ENCODE results near the gene DNMT3L. TPM values are rescaled to one million over a fixed set of nuclear protein-coding genes. Genes with fewer than 3 reads are reported as not detected.
A peak's percentile ranks its signal among the peaks of the same experiment; 100 is the strongest.
"Not testable (repeated sequence)": the region's sequence is repeated elsewhere in the genome, so short reads cannot be mapped to it uniquely, and the experiment has no call there.

DNMT3L gene
- total RNA-seq: not detected

GRCh38 chr21:44261675-44262295 lies at the start of gene DNMT3L:
TSS of gene DNMT3L (minus strand) at chr21:44261897. CDS start at chr21:44261259, 638 bp downstream.
- no peak for DNase-seq

GRCh38 chr21:44310628-44311507 lies 49.2 kb upstream of the DNMT3L start:
- no peak for DNase-seq

DNA sequence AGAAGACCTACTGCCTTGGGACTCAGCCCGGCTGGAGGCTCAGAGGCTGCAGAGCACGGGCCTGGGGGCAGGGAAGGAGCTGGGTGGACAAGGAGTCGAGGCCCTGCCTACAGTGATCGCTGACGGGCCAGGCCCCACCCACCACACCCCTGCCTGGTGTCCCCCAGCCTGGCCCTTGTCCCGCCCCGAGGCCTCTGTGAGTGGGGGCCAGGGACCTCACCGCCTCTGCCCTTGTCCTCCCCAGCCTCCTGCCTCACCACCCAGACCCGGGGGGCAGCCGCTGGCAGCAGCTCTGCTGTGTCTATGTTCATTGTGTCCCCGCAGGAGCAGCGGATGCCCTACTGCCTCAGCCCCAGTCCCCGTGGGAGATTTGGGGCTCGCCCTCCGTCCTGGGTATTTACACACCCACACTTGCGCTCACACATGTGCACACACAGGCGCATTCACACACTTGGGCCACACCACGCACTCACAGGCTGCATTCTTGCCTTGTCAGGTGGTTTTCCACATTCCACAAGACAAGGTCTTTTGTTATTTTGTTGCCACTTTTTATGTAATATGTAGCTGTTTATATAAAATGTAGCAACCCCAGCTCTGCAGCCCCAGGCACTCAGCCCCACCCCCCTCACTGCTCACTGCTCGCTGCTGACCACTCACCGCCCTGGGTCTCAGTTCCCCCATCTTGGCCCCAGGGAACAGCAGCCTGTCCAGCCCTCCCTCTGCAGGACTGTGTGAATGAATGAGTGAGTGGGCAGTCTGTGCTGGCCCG lies 45.4 kb upstream of the DNMT3L start:
- DNase-seq: no peak

GRCh38 chr21:44305691-44306090 lies 44.0 kb upstream of the DNMT3L start:
- no peak for DNase-seq

GRCh38 chr21:44304877-44305293 lies 43.2 kb upstream of the DNMT3L start:
- peak; percentile 62 for DNase-seq

GRCh38 chr21:44304011-44304616 lies 42.4 kb upstream of the DNMT3L start:
- DNase-seq: no peak

- no peak for DNase-seq
These were observed 41.8 kb upstream of the DNMT3L start for GRCh38 chr21:44303490-44303981.

GRCh38 chr21:44302573-44303401 lies 41.1 kb upstream of the DNMT3L start:
- DNase-seq: not testable (repeated sequence)

DNA sequence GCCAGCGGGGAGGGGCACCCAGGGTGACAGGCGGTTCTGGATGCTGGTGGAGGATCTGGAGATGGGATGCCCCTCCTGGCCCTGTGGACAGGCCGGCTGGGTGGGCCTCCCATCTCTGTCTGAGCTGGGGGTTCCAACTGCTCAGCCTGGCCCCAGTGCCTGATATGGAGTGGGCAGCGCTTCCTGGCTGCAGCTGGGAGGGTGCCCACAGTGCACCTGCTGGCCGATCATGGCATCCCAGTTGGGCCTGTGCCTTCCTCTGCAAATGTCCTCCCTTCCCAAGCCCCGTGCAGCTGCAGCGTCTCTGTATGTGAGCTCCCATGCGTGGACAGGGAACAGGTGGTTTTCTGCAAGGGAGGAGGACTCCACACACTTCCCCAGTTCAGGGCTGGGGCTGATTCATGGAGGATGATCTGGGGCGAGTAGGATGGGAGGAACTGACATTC lies 40.3 kb upstream of the DNMT3L start:
- DNase-seq: peak; percentile 86

DNA sequence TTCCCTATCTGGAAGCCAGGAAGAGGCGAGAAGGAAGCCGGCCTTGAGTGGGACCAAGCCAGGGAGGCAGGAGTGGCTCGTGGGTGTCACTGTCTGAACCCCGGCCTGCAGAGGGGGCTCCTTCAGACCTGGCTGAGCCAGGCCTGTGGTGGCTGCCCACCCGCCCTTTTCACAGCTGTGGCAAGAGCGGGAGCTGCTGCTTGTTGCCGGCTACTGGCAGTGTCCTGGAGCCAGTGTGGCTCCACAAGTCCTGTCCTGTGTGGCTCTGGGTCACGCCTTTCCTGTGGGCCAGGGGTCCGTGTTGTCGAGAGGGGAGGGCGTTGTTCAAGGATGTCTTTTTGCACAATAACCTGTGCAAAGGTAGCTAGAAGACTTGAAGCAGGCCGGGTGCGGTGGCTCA lies 39.4 kb upstream of the DNMT3L start:
- no peak for DNase-seq

DNA sequence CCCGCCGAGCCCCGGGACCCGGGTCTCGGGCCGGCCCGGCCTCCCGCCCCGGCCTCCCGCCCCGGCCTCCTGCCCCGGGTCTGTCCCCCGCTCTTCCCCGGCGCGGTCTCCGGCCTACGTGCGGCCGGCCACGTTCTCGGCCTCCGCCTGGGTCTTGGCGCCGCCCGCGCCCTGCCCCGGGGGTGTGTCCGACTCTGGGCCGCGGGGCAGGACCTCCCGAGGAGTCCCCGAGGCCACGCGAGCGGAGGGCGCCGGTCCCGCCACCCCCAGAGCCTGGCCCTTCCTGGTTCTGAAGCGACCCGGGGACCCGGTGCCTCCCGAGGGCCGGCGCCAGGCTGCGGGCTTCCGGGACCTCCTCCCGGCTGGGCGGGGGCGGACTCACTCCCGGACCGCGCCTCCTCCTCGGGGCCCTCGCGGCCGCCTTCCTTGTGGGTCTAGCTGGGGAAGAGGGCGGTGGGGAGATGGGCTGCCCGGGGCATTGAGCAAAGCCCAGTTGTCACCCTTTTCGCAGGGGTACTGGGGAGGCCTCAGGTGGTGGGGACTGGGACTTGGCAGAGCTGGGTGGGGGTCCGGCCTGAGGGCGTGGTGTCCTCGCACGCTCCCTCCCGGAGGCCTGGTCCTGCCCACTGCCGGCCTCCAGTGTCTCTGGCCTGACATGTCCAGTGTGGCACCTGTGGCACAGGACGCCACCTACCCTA lies 38.7 kb upstream of the DNMT3L start:
- peak; percentile 64 for DNase-seq

GRCh38 chr21:44299458-44300261 lies 38.0 kb upstream of the DNMT3L start, which contains the start of gene PFKL:
TSS of gene PFKL (plus strand) at chr21:44300053. CDS start at chr21:44300106, 53 bp downstream.
- DNase-seq: peak; percentile 71

GRCh38 chr21:44299085-44299457 lies 37.4 kb upstream of the DNMT3L start:
- DNase-seq: no peak

GRCh38 chr21:44298301-44298700 lies 36.6 kb upstream of the DNMT3L start:
- DNase-seq: no peak

GRCh38 chr21:44297525-44298290 lies 36.0 kb upstream of the DNMT3L start:
- peak; percentile 92 for DNase-seq

DNA sequence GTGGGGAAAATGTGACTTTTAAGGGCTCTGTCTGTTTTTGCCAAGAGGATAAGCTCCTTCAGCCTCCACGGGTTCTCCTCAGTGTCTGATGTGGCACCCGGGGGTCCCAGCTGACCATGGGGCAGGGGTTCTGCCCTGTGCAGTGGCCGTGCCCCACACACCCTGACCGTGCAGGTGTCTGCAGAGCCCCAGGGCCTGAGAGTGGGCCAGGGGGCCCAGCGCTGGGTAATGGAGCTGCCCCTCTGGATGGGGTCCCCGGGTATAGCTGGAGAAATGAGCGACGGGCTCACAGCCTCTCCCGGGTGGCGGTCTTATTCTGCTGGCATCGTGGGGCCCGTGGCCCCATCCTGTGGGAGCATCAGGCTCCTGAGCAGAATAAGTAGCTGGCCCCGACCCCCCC lies 35.2 kb upstream of the DNMT3L start:
- no peak for DNase-seq

- DNase-seq: no peak
These were observed 34.4 kb upstream of the DNMT3L start for GRCh38 chr21:44296103-44296519.

DNA sequence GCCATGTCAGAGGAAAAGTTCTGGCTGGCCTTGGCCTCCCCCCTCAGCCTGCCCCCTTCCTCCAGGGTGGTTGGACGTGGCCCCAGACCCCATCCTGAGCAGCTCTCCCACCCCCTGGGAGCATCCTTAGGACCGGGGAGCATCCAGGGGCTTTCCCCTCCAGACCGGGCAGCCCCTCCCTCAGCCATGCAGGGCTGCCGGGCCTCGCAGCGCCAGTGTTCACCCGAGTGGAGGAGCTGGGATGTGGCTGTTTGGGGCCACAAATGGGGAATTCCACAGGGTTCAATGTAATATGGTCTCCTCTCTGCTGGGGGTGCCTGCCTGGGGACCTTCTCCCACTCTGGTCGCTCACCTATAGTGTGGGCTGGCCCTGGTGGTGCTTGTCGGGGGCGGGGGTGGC lies 33.9 kb upstream of the DNMT3L start:
- DNase-seq: no peak

DNA sequence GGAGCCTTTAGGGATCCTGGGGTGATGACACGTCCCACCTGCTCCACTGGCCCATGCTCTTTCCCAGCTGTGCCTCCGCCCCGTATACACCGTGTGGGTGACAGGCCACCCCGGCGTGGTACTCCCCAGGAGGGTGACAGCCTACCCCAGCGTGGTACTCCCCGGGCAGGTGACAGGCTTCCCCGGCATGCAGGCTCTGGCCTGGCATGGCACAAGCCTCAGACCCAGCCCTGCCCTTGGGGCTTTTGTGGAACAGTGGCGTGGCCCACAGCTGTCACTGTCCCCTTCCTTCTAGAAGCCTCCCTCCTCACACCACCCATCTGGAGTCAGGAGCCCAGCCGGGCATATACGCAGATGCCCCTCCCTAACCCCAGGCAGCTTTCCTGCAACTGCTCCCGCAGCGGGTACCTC lies 33.5 kb upstream of the DNMT3L start:
- peak; percentile 69 for DNase-seq

Measured in tongue (tissue), 2 donors.